Gastroesophageal sphincter (tissue), 4 donors: ENCODE data around the gene CPED1. TPM values are rescaled to one million over a fixed set of nuclear protein-coding genes. Genes with fewer than 3 reads are reported as not detected.

Experiments used
- ATAC-seq: fragments of 150-250 bp; one replicate; pipeline ENCODE4 v1.9.1; 2016; ENCODE audit warnings: mild to moderate bottlenecking, moderate library complexity
- H3K27ac ChIP-seq, 4 donors: fragments of 200-600 bp; sonication (generic) in 3 of 4; 1 replicate in 3 of 4; 2 replicates in 1 of 4; pipeline ENCODE4 v1.5.1; 2016 to 2019
- H3K27me3 ChIP-seq: fragments of 200-600 bp; sonication (generic); one replicate; pipeline ENCODE4 v1.5.1; 2019
- H3K36me3 ChIP-seq, 2 donors: fragments of 200-600 bp; sonication (generic); one replicate each; pipeline ENCODE4 v1.5.1; 2019; ENCODE audit warnings: control low read depth in 1 of 2
- H3K4me1 ChIP-seq, 3 donors: fragments of 200-600 bp; sonication (generic); 1 replicate in 2 of 3; 2 replicates in 1 of 3; pipeline ENCODE4 v1.5.1; 2016 to 2019; ENCODE audit warnings: control low read depth in 2 of 3
- H3K4me3 ChIP-seq, 2 donors: fragments of 200-600 bp; sonication (generic); one replicate each; pipeline ENCODE4 v1.5.1; 2019; ENCODE audit warnings: mild to moderate bottlenecking in 1 of 2, moderate library complexity in 1 of 2
- H3K9me3 ChIP-seq, 3 donors: fragments of 200-600 bp; sonication (generic); one replicate each; pipeline ENCODE4 v1.5.1; 2017 to 2019; ENCODE audit warnings: control low read depth in 2 of 3
- CTCF ChIP-seq, 4 experiments: fragments of 200-600 bp in 2 of 4; fragments of 450-650 bp in 2 of 4; sonication (generic) in 1 of 4; IDR thresholded peaks; one replicate each; pipeline ENCODE4 v1.5.1; 2017 to 2019; ENCODE audit warnings: antibody characterized with exemption in 4 of 4, mild to moderate bottlenecking in 2 of 4, moderate library complexity in 2 of 4
- EP300 ChIP-seq: sonication (generic); formaldehyde crosslinking; IDR thresholded peaks from one replicate; pipeline ENCODE4 v1.6.1; 2017; ENCODE audit warnings: antibody characterized with exemption, mild to moderate bottlenecking
- POLR2A ChIP-seq, 2 donors: fragments of 450-650 bp; IDR thresholded peaks; one replicate each; pipeline ENCODE4 v1.6.1; 2017; ENCODE audit warnings: antibody characterized with exemption in 2 of 2, mild to moderate bottlenecking in 2 of 2, moderate library complexity in 1 of 2
- POLR2AphosphoS5 ChIP-seq: sonication (generic); formaldehyde crosslinking; IDR thresholded peaks from one replicate; pipeline ENCODE4 v1.6.1; 2017; ENCODE audit warnings: antibody characterized with exemption
- WGBS, 2 donors: methylation state at CpG; one replicate each; pipeline ENCODE4 v1.1.5; 2018; ENCODE audit warnings: low coverage in 1 of 2; 5-methylcytosine and 5-hydroxymethylcytosine counted together
- total RNA-seq, 4 donors: library from RNA; depleted of rRNA; stranded (reverse); fragments of >200 nt; gene quantifications; one replicate each; pipeline ENCODE4 v1.1.0, GENCODE V29; 2016

Gene CPED1
- total RNA-seq, 4 donors from 2014 or later = 35.1 to 97.7 (median 60.5) TPM

- H3K4me1 ChIP-seq = peaks cover 0 to 21% (median 12%) of the 10 kb centered on the region in 3 donors
- no peak overlapping the region for H3K27ac ChIP-seq
- no peak for ATAC-seq
- peaks cover 80% of the 10 kb centered on the region for H3K27me3 ChIP-seq
- no peaks in the 10 kb centered on the region for H3K9me3 ChIP-seq
- TF ChIP-seq POLR2AphosphoS5 (no peak), POLR2A (IDR thresholded peaks at IDR 0.05) (no peak), CTCF (IDR thresholded peaks at IDR 0.05) (no peak), EP300 (no peak)
- H3K36me3 ChIP-seq = no peaks in the 10 kb centered on the region
- H3K4me3 ChIP-seq = no peak overlapping the region
- WGBS, 2 donors = 49 to 69% methylated on average over 2 to 4 of the region's 5 CpGs
Measured at GRCh38 chr7:121331574-121331973, 343.1 kb downstream of the CPED1 start.

- Histone ChIP-seq H3K36me3 (no peaks in the 10 kb centered on the region), H3K27ac (no peak overlapping the region), H3K9me3 (no peaks in the 10 kb centered on the region), H3K4me3 (no peak overlapping the region), H3K4me1 (peaks cover 0 to 13% (median 11%) of the 10 kb centered on the region in 3 donors), H3K27me3 (peaks cover 58% of the 10 kb centered on the region)
- ATAC-seq = no peak
- TF ChIP-seq POLR2AphosphoS5 (no peak), POLR2A (IDR thresholded peaks at IDR 0.05) (no peak), EP300 (no peak), CTCF (IDR thresholded peaks at IDR 0.05) (no peak)
- WGBS, 2 donors = 91 to 93% methylated on average over 4 of the region's 4 CpGs
Measured at GRCh38 chr7:121334376-121334775, 345.9 kb downstream of the CPED1 start.

- H3K4me3 ChIP-seq = no peak overlapping the region
- TF ChIP-seq POLR2AphosphoS5 (no peak), POLR2A (IDR thresholded peaks at IDR 0.05) (no peak), CTCF (IDR thresholded peaks at IDR 0.05) (no peak), EP300 (no peak)
- no peaks in the 10 kb centered on the region for H3K36me3 ChIP-seq
- WGBS, 2 donors = 76 to 78% methylated on average over 10 of the region's 10 CpGs
- peaks cover 0 to 6% (median 4%) of the 10 kb centered on the region in 3 donors for H3K4me1 ChIP-seq
- H3K27ac ChIP-seq = no peak overlapping the region
- ATAC-seq = no peak
- peaks cover 51% of the 10 kb centered on the region for H3K27me3 ChIP-seq
- H3K9me3 ChIP-seq = no peaks in the 10 kb centered on the region
Measured at GRCh38 chr7:121334875-121335648, 346.6 kb downstream of the CPED1 start.

- Histone ChIP-seq H3K27ac (no peak overlapping the region), H3K27me3 (peaks cover 40% of the 10 kb centered on the region), H3K4me1 (no peaks in the 10 kb centered on the region), H3K4me3 (no peak overlapping the region), H3K9me3 (no peaks in the 10 kb centered on the region), H3K36me3 (no peaks in the 10 kb centered on the region)
- WGBS, 2 donors = 58 to 67% methylated on average over 3 of the region's 3 CpGs
- TF ChIP-seq CTCF (IDR thresholded peaks at IDR 0.05) = no peak
- no peak for TF ChIP-seq POLR2A (IDR thresholded peaks at IDR 0.05)
- TF ChIP-seq EP300 = no peak
- TF ChIP-seq POLR2AphosphoS5 = no peak
- no peak for ATAC-seq
Measured at GRCh38 chr7:121336579-121336978, 348.1 kb downstream of the CPED1 start.

- WGBS, 2 donors = 14 to 22% methylated on average over 3 of the region's 3 CpGs
- no peaks in the 10 kb centered on the region for H3K4me1 ChIP-seq
- no peak overlapping the region for H3K27ac ChIP-seq
- no peaks in the 10 kb centered on the region for H3K9me3 ChIP-seq
- H3K27me3 ChIP-seq = peaks cover 31% of the 10 kb centered on the region
- H3K36me3 ChIP-seq = peaks cover 0 to under 1% of the 10 kb centered on the region in 2 donors
- no peak overlapping the region for H3K4me3 ChIP-seq
- TF ChIP-seq EP300 (no peak), POLR2A (IDR thresholded peaks at IDR 0.05) (no peak), POLR2AphosphoS5 (no peak), CTCF (IDR thresholded peaks at IDR 0.05) (no peak)
- no peak for ATAC-seq
Measured at GRCh38 chr7:121337398-121337797, 348.9 kb downstream of the CPED1 start.
